Limb (tissue), 2 donors: ENCODE measurements around the gene WDR18.

Experiments used
- DNase-seq, 2 donors: peaks; one replicate each; pipeline ENCODE4 v3.0.0-alpha.2; 2016; ENCODE audit errors: extremely low spot score in 2 of 2

Gene WDR18

GRCh38 chr19:964761-965694 lies 19.1 kb upstream of the WDR18 start:
- DNase-seq: no peak

GRCh38 chr19:966485-967088 lies 17.6 kb upstream of the WDR18 start:
- DNase-seq: no peak

- no peak for DNase-seq
Observed at GRCh38 chr19:970695-971094, 13.4 kb upstream of the WDR18 start.

- DNase-seq: no peak
Observed at GRCh38 chr19:971795-972194, 12.3 kb upstream of the WDR18 start.

GRCh38 chr19:972281-972680 lies 11.9 kb upstream of the WDR18 start:
- DNase-seq: no peak

- no peak for DNase-seq
Observed at GRCh38 chr19:973726-974563, 10.2 kb upstream of the WDR18 start.

- DNase-seq: no peak
Observed at GRCh38 chr19:974564-975257, 9.4 kb upstream of the WDR18 start.

GRCh38 chr19:976476-976875 lies 7.7 kb upstream of the WDR18 start:
- DNase-seq: no peak

GRCh38 chr19:977058-977464 lies 7.1 kb upstream of the WDR18 start:
- no peak for DNase-seq

GRCh38 chr19:979318-979741 lies 4.8 kb upstream of the WDR18 start:
- DNase-seq: no peak

GRCh38 chr19:980133-980998 lies 3.8 kb upstream of the WDR18 start:
- no peak for DNase-seq

GRCh38 chr19:982567-983170 lies 1.5 kb upstream of the WDR18 start:
- peak; percentile 50 to 89 for DNase-seq

GRCh38 chr19:986083-986482 lies 1.9 kb downstream of the WDR18 start:
- DNase-seq: no peak

- no peak for DNase-seq
Observed at GRCh38 chr19:988081-988480, 3.9 kb downstream of the WDR18 start.

GRCh38 chr19:988510-988909 lies 4.4 kb downstream of the WDR18 start:
- no peak for DNase-seq

- DNase-seq: no peak
Observed at GRCh38 chr19:989381-990081, 5.4 kb downstream of the WDR18 start.

- DNase-seq: no peak
Observed at GRCh38 chr19:990119-990571, 6.0 kb downstream of the WDR18 start.

GRCh38 chr19:990746-991145 lies 6.6 kb downstream of the WDR18 start:
- DNase-seq: no peak
